ENCODE data around the gene TMEM168.
"Not testable (repeated sequence)": the region's sequence is repeated elsewhere in the genome, so short reads cannot be mapped to it uniquely, and the experiment has no call there.

The TMEM168 gene, protein sequence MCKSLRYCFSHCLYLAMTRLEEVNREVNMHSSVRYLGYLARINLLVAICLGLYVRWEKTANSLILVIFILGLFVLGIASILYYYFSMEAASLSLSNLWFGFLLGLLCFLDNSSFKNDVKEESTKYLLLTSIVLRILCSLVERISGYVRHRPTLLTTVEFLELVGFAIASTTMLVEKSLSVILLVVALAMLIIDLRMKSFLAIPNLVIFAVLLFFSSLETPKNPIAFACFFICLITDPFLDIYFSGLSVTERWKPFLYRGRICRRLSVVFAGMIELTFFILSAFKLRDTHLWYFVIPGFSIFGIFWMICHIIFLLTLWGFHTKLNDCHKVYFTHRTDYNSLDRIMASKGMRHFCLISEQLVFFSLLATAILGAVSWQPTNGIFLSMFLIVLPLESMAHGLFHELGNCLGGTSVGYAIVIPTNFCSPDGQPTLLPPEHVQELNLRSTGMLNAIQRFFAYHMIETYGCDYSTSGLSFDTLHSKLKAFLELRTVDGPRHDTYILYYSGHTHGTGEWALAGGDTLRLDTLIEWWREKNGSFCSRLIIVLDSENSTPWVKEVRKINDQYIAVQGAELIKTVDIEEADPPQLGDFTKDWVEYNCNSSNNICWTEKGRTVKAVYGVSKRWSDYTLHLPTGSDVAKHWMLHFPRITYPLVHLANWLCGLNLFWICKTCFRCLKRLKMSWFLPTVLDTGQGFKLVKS

DNA sequence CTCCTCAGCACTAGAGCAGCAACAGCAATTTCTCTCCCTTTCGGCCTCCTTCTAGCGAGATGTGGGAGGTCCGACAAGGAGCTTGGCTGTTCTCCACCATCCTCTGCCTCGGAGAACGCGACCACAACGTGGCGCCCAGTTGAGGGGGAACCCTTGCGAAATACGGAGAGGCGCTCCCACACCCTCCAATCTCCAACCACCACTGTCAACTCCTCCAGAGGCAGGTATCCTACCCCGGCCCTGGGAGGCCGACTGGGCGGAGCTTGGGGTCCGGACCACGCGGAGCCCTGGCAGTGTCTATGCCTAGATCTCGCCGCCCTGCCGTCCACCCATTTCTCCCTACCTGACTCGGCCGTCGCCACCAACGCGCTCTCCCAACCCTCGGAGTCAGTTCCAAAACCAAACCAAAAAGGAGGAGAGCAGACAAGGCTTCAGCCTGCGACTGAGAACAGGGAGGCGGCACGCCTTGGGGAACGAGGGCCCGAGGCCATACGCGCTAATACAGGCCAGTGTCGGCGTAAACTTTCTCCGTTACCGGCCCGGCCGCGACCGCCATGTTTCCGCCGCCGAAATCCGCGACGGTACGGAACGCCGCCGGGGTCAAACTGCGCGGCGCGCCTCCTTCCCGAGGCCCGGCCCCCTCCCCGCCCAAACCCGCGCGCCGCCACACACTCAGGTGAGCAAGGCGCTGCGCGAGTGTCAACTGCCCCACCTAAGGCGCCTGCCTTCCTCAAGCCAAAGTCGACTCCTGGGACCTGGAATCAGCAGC lies at the start of gene TMEM168:
TMEM168 (minus strand) TSS at position 577 of the 769 bp plus-strand sequence. CDS start 5,568 bp downstream, outside the sequence.
- ATAC-seq = peak; percentile 88 to 89

DNA sequence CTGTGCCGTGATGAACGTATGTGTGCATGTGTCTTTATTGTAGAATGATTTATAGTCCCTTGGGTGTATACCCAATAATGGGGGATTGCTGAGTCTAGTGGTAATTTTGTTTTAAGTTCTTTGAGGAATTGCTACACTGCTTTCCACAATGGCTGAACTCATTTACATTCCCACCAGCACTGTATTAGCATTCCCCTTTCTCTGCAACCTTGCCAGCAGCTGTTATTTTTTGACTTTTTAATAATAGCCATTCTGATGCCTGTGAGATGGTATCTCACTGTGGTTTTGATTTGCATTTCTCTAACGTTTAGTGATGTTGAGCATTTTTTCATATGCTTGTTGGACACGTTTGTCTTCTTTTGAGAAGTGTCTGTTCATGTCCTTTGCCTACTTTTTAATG lies 45.7 kb upstream of the TMEM168 start:
- ATAC-seq = not testable (repeated sequence)

DNA sequence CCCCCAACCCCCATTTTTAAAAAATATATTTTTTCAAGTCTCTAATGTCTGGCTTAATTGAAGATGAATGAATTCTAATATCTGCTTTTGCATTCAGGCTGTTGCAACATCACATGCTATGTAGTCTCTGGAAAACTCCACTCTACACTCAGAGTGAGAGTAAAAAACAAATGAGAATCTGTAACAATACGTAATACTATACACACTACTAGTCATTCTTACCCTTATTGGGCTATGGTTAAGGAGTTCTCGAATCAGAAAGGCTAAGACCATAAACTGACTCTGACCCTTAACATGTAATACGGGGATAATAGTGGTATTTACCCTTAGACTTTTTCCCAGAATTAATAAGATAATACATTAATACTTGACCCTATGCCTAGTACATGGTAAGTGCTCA lies 42.9 kb upstream of the TMEM168 start:
- ATAC-seq = no peak

DNA sequence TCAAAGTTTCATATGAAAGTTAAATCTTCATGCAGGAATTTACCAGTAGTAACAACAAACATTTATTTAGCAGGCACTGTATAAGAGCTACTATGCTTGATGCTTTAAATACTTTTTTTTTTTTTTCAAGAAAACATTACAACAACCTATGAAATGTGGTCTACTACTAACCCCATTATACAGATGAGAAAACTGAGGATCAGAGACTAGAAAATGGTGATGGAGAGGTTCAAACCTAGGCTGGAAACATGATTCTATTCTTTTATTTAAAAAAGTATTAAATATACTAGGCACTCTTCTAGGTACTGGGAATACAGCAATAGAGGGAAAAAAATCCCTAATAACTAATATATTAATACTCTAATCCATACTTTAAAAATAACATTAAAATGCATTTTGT lies 40.6 kb upstream of the TMEM168 start:
- ATAC-seq = no peak

DNA sequence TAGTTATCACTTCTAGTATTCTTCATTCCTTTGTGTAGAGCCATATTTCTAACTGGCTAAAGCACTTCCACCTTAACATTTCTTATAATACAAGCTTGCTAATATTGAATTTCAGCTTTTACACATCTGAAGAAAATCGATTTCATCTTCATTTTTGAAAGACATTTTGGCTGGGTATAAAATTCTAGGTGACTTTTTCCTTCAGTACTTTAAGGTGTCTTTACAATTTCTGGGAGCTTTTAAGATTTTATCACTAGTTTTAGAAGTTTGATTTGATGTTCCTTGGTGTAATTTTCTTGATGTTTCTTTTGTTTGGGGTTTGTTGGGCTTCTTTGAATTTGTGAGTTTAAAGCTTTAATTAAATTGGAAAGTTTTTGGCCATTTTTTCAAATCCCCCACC lies 38.5 kb upstream of the TMEM168 start:
- no peak for ATAC-seq

DNA sequence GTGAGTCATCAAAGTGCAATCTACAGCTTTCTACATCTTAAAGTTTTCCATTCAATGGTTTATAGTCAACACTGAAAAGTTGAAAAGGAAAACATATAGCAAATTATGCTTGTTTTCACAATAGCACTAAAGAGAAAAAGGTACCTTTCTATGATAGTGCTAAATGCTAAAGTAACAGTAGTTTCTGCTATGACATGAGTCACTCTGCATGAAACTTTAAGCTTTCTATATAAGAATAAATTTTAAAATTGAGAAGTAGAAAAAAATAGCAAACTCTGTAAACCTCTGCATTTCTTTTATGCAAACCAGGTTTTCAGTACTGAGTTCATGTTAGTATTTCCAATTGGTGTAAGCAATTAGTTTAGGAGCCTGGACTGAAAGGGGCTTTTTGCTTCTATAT lies 31.2 kb upstream of the TMEM168 start:
- no peak for ATAC-seq

DNA sequence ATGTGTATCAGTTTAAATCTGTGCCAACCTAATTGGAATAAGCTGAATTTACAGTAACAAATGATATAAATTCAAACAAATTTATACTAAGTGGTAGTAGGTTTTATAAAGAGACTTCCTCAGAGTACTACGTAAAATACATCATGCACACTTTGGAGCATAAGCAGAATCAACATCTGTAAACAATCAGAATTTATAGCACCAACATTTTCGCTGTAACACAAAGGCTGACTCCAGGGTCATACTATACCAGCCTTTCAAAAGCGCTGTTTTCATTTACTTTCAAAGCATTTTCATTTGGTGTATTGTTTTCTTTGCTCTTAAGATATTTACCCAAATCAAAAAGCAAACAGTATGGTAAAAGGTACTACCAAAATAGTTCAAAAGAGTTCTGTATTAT lies 29.3 kb upstream of the TMEM168 start:
- ATAC-seq = no peak

DNA sequence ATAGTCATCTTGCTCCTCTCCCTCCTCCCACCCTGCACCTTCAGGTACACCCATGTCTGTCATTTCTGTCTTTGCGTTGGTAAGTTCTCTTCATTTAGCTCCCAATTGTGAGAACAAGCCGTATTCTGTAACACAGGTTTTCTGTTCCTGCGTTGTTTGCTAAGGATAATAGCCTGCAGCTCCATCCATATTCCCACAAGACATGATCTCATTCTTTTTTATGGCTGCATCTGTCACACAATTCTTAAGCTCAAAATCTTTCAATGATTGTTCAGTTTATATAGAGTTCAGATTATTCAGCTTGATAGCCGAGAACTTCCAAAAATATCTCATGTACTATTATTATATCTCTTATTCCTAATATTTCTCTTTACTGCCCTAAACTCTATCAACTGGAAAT lies 16.0 kb upstream of the TMEM168 start:
- ATAC-seq = no peak

DNA sequence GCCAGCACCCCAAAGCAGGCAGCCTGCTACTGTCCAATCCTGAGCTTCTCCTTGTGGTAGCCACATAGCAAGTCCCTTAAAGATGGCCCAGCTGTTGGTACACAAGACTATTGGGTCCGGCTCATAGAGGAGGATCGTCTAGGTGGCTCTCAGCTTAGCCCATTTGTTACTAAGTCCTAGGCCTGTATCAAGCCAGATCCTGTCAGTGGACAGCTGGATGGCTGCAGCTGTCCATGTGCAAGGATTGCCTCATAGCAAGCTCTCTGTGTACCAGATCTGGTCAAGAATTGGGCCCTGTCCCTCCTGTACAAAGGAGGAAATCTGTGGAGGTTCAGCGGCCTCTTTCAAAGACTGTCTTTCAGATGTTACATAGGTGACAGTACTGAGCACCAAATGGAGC lies 12.2 kb upstream of the TMEM168 start:
- no peak for ATAC-seq

DNA sequence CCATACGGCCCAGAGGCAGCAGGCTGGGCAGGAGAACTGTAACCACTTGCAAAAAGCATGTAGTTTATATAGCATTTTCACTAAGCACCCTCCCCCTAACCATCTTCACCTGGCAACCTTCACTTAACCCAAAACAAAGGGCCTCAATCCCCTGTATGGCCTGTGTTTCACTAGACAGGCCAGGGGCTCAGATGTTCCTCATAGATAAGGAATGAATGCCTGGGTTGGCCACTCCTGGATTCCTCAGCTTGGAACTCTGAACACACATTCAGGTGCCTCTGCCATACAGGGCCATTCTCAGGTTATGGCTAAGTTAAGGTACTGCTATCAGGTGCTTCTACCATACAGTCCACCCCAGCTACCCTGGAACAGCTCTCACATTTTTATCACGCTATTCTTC lies 10.3 kb upstream of the TMEM168 start:
- ATAC-seq = no peak

DNA sequence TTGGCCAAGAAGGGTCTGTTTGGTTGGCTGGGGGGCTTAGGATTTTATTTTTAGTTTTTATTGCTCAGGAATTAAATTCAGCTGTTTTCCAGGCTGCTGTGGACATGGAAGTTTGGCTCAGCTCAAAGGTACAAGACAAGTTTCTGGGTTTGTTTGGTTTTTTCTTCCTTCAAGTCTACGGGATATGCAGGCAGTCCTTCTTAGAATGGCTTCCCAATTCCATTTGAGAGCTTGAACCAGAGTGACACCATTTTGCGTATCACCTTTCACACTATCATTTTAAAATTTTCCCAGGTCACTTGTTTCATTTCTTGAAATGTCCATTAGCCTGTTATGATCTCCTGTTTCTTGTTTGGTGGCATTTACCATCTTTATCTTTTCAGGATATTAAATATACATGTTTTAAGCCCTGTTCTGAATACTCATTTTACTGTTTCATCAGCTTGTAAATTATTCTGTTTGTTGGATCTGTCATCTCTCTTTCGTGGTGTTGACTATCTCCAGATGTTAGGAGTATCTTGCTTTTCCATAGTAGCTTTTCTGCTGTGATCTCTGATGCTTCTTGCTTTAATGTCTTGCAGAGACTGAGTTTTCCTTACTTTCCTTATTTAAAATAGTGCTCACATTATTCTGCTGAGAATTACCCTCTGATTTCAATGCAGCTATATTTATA lies 9.4 kb upstream of the TMEM168 start:
- no peak for ATAC-seq

DNA sequence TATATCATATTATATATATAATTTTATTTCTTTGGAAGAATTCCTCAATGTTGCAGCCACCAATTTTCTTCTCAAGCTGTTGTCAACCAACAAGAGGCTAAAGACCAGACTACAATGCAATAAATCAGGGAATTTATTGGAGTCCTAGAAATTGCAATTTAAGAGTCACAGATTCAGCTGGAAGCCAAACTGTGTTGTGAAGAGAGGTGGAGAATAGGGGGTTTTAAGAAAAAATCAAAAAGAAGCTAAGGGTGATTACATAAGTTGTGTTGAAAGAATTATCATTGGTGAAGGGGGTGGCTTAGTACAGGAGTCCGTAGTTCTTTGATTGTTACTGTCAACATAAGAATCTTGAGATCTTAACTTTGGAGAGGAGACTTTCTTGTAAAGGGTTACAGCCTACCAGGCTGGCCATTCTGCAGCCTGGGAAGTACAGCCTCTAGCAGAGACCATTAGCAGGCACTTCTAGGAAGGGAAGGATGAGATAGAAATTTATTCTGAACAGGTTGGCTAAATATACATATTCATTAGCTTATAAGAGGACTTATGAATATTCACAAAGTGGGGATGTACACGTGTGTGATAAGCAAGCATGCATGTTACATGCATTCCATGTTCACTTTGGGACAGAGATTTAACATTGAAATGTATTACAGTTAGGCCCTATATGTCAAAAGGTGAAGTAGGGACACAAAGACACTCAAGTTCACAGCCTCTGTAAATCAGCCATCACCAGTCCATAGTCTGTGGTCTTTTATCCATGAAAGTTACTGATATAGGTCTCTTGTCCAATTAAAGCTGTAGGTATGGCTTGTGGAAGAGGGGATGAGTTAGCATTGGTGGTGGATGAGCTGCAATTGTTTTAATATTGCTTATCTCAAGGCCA lies 8.3 kb upstream of the TMEM168 start:
- no peak for ATAC-seq

DNA sequence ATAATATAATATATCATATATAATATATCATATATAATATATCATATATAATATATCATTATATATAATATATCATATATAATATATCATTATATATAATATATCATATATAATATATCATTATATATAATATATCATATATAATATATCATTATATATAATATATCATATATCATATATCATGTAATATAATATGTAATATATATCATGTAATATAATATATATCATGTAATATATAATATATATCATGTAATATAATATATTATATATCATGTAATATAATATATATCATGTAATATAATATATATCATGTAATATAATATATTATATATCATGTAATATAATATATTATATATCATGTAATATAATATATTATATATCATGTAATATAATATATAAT lies 6.4 kb upstream of the TMEM168 start:
- not testable (repeated sequence) for ATAC-seq

DNA sequence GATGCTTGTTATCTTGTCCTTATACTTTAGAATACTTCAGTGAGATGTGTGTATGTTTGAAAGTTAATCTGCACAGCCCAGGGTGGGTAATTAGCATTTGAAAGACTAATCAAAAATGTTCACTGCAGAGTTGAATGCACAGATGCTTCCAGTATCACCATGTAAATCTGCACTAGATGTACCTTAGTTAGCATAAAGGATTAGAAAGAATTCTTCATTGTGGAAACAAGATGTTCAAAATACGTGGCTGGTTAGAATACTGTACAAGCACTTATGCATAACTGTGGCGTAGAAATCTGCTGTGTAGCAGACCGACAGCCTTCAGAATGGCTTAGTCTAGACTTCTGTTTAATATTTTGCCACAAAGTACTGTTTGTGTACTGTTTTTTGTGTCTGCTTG lies 2.2 kb upstream of the TMEM168 start:
- no peak for ATAC-seq

DNA sequence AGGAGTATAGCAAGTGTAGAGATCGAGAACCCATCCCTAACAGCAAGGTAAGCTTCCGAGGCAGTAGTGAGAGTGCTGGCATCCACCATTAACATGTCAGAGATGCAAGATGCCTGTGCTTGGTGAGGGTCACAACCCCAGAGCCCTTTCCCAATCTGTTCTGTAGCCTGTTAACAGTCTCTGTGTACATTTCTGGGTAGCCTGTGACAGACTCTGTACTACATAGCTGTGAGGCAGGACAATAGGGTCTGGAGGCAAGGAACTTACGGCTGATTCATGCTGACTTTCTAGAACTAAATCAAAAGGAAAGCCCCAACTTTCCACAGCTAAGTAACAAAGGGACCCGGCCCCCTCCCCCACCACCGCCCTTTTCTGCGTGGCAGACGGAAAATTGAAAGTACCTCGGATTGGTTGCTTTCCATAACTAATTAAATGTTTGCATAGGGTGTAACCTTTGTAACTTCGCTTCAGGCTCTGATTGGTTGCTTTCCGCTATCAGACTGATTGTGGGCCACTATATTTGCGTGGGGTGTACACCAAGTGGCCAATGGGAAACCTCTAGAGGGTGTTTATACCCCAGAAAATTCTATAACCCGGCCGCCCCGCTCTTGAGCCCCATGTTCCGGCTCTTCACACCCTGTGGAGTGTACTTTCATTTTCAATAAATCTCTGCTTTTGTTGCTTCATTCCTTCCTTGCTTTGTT lies 1.4 kb upstream of the TMEM168 start:
- no peak for ATAC-seq

DNA sequence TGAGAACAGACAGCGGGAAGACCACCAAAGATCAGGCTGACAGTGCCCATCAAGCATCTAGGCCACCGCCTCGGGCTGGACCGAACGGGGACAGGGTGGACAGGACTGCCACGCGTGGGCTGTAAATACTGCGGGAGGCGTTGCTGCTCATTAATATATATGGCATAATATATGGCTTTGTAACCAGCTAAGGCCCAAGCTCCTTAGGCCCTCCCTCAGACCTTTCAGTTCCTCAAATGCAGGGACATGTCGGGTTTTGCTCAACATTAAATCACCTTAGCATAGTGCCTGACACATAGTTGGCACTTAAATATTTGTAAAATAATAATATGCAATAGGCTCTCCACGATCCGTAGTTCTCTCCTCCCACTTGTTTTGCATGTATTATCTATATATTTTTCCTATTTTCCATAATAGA lies 402 bp upstream of the TMEM168 start:
- ATAC-seq = peak; percentile 1 to 3

DNA sequence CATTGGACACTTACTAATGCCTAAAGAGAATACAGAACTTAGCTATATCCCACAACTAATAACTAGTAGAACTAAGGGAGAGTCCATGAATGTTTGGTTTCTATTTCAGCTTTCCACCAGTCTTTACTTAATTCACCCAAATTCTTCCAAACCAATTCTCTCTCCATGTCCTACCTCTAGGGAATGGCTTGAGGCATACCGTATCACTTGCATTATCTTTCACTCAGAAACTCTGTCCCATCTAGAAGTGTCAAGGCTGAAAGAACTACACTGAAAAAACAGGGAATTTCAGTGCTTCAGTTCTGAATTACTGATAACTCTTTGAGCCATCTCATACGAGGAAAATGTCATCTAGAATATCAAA lies 758 bp downstream of the TMEM168 start:
- ATAC-seq = no peak

DNA sequence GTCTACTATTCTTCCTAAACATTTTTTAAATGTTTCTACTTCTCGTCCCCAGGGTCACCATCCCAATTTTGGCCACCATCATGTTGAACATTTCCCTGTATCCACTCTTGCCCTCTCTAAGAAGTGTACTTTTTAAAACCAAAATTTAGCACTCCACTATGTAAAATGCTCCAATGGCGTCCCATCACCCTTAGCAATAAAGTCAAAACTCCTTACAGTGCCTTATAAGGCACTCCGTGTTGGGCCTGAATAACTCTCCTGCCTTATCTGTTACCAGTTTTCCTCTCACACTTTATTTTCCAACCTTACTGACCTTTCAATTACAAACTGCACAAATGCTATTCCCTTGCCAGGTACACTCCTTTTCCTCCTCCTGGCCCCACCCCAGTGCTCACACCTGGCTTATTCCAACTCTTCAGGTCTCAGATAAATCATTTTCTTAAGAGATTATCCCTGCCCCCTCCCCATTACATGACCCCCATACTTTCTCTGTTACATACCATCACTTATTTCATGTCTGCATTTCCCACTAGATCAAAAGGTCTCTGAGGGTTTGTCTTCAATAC lies 1.3 kb downstream of the TMEM168 start:
- ATAC-seq = no peak

DNA sequence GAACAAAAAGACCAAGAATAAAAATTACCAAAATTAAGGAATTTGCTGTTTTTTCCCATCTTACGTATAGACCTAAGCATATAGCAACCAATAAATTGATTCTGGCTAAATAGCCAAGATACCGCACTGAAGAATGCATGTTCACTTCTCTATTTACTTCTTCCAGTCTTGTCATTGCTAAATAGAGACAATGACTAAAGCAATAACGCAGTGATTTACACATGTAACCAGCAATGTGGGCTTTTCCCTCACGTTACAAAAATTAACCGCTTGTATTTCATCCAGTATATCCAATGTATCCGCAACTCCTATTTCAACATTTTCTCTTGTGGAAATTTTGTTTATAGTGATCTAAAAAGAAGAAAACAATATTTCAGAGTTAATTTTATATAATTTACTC lies 5.6 kb downstream of the TMEM168 start:
- ATAC-seq = no peak

DNA sequence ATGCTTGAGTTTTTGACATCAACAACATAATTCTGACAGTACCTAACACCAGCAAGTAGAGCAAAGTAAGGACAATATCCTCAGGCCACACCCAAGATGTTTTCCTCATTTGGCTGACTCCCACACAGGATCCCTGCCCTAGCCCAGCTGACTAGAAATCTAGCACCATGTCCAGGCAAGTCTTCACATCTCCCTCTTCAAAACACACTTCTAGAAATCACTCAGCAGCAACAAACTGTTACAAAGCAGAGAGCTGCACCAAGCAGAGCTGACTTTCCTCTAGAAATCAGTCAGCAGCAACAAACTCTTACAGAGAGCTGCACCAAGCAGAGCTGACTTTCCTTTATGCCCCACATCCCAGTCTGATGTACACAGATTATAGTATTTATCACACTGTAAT lies 7.7 kb downstream of the TMEM168 start:
- peak; percentile 56 to 74 for ATAC-seq

DNA sequence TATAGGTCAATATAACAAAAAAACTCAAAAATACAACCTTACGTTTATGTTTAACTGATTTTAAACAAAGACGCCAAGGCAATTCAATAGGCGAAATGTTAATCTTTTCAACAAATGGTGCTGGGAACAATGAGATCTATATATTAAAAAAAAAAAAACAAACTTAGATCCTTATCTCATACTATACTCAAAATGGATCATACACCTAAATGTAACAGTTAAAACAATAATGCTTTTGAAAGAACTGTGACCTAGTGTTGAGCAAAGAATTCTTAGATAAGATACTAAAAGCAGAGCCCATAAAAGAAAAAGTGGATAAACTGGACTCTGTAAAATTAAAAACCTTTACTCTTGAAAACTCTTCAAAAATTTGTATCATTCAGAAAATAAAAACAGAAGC lies 8.6 kb downstream of the TMEM168 start:
- ATAC-seq = no peak
